CD4-positive, alpha-beta T cell treated with Interleukin-4 for 1 hour (primary cell): ENCODE data around the gene ZNF778.
"Not testable (repeated sequence)": the region's sequence is repeated elsewhere in the genome, so short reads cannot be mapped to it uniquely, and the experiment has no call there.

ENCODE experiments used
- DNase-seq, 2 donors: peaks; one replicate each; pipeline ENCODE4 v3.0.0-alpha.2; 2020 to 2022

The ZNF778 gene

DNA sequence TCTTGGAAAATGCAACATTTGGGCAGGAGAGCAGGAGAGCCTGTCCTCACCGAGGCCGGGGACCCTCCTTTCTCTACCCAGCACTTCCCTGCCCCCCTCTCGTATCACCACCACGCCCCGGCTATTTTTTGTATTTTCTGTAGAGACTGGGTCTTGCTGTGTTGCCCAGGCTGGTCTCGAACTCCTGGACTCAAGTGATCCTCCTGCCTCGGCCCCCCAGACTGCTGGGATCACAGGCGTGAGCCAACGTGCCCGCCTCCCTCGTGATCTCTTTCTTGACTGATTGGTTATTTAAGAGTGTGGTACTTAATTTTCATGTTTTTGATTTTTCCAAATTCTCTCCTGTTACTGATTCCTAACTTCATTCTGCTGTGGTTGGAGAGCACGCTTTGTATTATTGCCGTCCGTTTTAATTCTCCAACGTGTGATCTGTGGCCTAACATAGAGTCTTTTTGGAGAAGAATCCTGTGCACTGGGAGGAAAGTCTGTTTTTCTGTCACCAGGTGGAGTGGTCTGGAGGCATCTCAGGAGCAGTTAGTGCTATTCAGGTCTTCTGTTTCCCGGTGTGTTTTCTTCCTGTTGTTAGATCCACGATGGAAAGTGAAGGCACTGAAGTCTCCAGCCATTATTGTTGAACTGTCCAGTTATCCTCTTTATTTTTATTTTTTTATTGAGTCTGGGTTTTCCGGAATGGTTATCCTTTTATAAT, 40.4 kb downstream of the ZNF778 start:
- DNase-seq, result no peak

GRCh38 chr16:89259901-89260300, 42.4 kb downstream of the ZNF778 start:
- DNase-seq, result not testable (repeated sequence)

- no peak for DNase-seq
Measured at GRCh38 chr16:89261691-89262563, 44.4 kb downstream of the ZNF778 start.

GRCh38 chr16:89264800-89265550, 47.5 kb downstream of the ZNF778 start:
- DNase-seq, result no peak

DNA sequence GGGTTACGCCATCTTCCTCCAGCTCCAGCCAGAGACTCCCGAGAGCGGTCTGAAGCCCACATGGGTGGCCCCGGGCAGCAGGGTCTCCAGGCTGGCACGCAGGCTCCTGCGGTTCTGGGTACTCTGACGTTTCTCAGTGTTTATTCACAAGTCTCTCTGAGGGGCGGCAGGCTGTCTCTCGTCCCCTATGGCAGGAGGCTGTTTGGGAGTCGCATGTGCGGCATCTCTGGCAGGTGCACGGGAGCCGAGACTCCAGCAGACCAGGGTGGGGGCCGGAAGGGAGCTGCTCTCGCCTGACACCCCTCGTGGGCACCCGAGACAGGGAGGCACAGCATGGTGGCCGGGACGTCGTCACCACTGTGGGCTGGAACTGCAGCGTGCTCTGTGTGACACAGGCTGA, 48.1 kb downstream of the ZNF778 start:
- no peak for DNase-seq

DNA sequence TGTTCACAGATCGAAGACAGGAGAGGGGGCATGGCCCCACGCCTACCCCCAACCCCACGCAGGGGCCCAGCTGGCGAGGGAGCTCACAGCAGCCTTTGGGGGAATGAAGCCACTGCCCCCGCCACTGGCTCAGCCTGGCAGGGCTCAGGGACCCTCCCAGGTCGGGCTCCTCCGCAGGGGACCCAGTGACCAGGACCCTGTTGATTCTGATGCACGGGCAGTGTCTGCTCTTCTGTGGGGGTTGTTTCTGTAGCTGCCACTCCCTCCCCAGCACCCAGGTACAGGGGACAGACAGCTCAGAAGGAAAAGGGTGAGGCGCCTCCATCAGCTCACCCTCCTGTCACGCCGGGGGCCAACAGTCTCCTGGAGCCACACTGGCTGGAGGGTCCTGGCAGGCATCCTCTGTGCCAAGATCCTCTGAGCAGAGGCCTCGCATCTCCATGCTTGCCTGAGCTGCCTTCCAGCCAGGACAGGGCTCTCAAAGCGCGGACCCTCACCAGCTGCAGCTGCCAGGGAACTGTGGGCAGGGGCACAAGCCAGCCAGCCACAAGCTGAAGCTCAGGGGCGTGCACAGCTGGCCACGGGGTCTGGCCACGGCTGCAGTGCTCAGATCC, 49.1 kb downstream of the ZNF778 start:
- DNase-seq, result no peak

DNA sequence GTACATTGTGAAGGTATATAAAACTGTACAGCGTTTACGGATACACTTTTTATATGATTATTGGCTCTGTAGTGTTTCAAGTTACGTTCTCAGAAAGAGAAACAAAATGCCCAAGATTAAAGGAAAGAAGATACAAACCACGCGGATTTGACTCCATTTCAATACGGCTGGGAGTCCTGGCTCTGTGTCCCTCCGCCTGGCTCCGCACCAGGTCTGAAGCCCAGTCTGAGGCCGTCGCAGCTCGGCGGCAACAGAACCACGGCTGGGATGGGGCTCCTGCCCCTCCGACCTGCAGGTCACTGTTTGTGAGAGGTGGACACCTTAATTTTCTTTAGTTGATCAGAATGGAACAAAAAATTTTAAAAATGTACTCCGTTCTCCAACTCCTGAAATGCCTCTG, 50.2 kb downstream of the ZNF778 start:
- not testable (repeated sequence) for DNase-seq

GRCh38 chr16:89268585-89268984, 51.1 kb downstream of the ZNF778 start:
- DNase-seq, result no peak

GRCh38 chr16:89268987-89269735, 51.7 kb downstream of the ZNF778 start:
- DNase-seq, result no peak

DNA sequence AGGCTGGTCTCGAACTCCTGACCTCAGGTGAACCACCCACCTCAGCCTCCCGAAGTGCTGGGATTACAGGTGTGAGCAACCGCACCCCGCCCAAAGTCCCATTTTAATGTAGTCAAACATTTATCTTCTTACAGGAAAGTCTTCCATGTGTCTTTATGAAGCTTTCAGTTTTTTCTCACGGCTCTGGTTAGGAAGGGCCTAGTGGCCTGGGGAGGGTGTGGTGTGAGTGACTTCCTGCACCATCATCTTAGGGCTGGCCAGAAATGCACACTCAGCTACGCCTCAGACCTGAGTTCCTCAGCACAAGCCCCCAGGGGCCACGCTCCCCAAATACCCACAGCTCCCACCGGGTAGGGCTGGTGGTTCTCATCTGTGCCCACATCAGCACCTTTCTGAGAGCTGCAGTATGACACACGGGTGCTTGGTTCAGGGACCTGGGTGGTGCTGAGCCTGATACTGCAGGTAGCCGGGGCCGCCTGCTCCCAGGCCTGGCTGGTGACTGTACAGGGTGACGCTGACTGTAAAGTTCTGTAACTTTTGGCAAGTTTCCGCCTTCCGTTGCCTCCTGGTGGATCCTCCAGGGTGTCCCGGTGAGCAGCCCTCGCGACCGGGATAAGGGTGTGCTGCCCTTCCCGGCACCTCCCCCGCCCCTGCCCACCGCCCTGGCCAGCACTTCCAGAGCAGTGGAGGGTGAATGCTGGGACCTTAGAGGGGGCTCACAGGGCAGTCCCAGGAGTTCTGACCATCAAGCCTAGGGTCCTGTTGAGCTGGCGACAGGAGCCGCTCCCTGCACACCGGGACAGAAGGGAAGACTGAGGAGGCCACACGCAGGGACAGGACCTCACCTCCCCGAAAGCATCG, 52.5 kb downstream of the ZNF778 start:
- DNase-seq, result no peak

- DNase-seq, result no peak
Measured at GRCh38 chr16:89270666-89271345, 53.3 kb downstream of the ZNF778 start.

DNA sequence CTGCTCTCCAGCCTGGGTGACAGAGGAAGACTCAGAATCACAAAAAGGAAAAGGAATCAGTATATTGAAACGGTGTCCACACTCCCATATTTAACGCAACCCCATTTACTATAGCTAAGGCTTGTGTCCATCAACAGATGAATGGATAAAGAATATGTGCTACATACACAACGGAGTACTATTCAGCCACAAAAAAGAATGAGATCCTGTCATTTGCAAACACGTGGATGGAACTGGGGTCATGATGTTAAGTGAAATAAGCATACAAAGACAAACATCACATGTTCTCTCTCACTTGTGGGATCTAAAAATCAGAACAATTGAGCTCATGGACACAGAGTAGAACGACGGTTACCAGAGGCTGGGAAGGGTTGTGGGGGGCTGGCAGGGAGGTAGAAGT, 55.1 kb downstream of the ZNF778 start:
- no peak for DNase-seq

DNA sequence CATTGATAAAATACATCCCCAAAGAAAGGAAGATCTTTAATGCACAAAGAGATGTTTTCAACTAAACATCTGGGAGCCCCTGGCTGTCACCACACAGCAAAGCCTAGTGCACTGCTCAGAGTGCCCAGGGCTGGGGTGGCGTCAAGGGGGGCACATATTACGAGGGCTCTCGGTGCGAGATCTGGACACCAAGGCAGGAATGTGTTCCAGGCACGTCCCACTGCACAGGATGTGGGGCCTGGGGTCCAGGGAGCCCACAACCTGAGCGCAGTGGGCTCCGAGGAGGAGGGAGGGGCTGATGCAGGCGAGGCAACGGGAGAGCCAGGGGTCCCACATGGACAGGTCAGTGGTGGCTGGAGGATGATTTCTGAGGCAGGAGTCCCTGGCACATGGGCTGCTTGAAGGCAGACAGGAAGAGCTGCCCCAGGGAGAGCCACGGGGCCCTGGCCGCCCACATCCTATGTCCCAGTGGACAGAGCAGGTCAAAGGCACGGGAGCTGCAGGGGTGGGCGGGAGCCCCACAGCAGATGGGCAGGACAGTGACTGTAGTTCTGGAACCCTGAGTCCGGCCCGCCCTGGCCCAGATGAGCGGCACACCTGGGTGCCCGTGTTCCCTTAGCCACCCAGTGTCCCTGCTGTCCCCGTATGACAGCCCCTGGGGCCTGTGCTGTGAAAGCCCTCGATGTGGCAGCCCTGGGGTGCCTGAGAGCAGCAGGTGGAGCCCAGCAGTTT, 56.4 kb downstream of the ZNF778 start:
- no peak for DNase-seq

GRCh38 chr16:89274561-89275283, 57.2 kb downstream of the ZNF778 start:
- no peak for DNase-seq

DNA sequence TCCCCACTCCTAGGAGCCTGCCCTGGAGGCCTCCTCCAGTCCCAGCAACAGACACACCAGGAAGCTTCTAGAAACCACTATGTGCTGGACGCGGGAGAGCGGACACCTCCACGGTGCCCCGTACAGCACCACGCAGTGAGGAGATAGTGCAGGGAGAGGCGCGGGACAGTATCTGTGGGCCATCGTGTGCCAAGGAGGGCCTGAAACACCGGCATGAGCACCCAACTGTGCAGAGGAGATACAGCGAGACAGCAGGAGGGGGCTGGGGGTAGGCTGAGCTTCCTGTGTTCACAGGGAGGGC, 57.7 kb downstream of the ZNF778 start:
- DNase-seq, result no peak

- no peak for DNase-seq
Measured at GRCh38 chr16:89275837-89276720, 58.6 kb downstream of the ZNF778 start.

- DNase-seq, result no peak
Measured at GRCh38 chr16:89277049-89277448, 59.5 kb downstream of the ZNF778 start.

GRCh38 chr16:89277641-89278341, 60.3 kb downstream of the ZNF778 start:
- no peak for DNase-seq
